SK-N-SH (cell line): ENCODE measurements around the gene CSNK2A1. TPM values are rescaled to one million over a fixed set of nuclear protein-coding genes. Genes with fewer than 3 reads are reported as not detected.

ENCODE experiments used
- CTCF ChIA-PET: fragments of 300-600, 350-600 bp; formaldehyde crosslinking; extraction: SDS; loops from one replicate; lab custom pipeline; 2021; lab: Yijun Ruan, JAX
- POLR2A ChIA-PET: fragments of 350-600 bp; sonication (Branson Sonifier 250); formaldehyde crosslinking; extraction: SDS; loops from one replicate; lab custom pipeline; 2020; ENCODE audit warnings: antibody characterized with exemption, inconsistent platforms; lab: Yijun Ruan, JAX
- DNase-seq: peaks from one replicate; pipeline ENCODE4 v3.0.0; 2012
- H2AFZ ChIP-seq: fragments of 200-600 bp; sonication (generic); 2 replicates; pipeline ENCODE4 v1.8.1; 2016; ENCODE audit warnings: antibody characterized with exemption, mild to moderate bottlenecking, low read depth
- H3F3A ChIP-seq: fragments of 200-600 bp; sonication (generic); replicated peaks from 2 replicates; pipeline ENCODE3; 2016; ENCODE audit warnings: antibody characterized with exemption, mild to moderate bottlenecking; ENCODE audit not compliant: insufficient read depth
- H3K27ac ChIP-seq, 2 experiments: fragments of 200-500 bp in 1 of 2; fragments of 200-600 bp in 1 of 2; sonication (Bioruptor generic) in 1 of 2; sonication (generic), shearing (Covaris generic) in 1 of 2; 2 replicates each; pipeline versions ENCODE4 v1.5.1 to v1.6.1; 2014 to 2016; ENCODE audit warnings: low read depth in 2 of 2, inconsistent platforms in 1 of 2, low read length in 1 of 2, mild to moderate bottlenecking in 1 of 2, mixed read lengths in 1 of 2
- H3K27me3 ChIP-seq: fragments of 200-600 bp; sonication (generic), shearing (Covaris generic); 2 replicates; pipeline ENCODE4 v1.6.1; 2016; ENCODE audit warnings: mixed run types; ENCODE audit not compliant: insufficient read depth
- H3K36me3 ChIP-seq, 2 experiments: fragments of 200-500 bp in 1 of 2; fragments of 200-600 bp in 1 of 2; sonication (Bioruptor generic) in 1 of 2; sonication (generic) in 1 of 2; replicated peaks in 1 of 2; 2 replicates each; pipeline versions ENCODE3 to v1.5.1; 2014 to 2016; ENCODE audit warnings: low read length in 1 of 2, mild to moderate bottlenecking in 1 of 2; ENCODE audit not compliant: insufficient read depth in 2 of 2, control insufficient read depth in 1 of 2
- H3K4me1 ChIP-seq, 2 experiments: fragments of 200-500 bp in 1 of 2; fragments of 200-600 bp in 1 of 2; sonication (Bioruptor generic) in 1 of 2; sonication (generic), shearing (Covaris generic) in 1 of 2; 2 replicates each; pipeline versions ENCODE4 v1.5.1 to v1.6.1; 2014 to 2016; ENCODE audit warnings: low read depth in 1 of 2, low read length in 1 of 2, mixed run types in 1 of 2; ENCODE audit not compliant: insufficient read depth in 2 of 2, control insufficient read depth in 1 of 2
- H3K4me2 ChIP-seq: fragments of 200-600 bp; sonication (generic), shearing (Covaris generic); 2 replicates; pipeline ENCODE4 v1.6.1; 2017; ENCODE audit warnings: mixed run types
- H3K4me3 ChIP-seq, 2 experiments: fragments of 200-500 bp in 1 of 2; fragments of 200-600 bp in 1 of 2; sonication (Bioruptor generic) in 1 of 2; sonication (generic), shearing (Covaris generic) in 1 of 2; 2 replicates each; pipeline versions ENCODE4 v1.5.1 to v1.8.1; 2014 to 2016; ENCODE audit warnings: low read depth in 2 of 2, inconsistent platforms in 1 of 2, low read length in 1 of 2, mild to moderate bottlenecking in 1 of 2, mixed read lengths in 1 of 2, moderate library complexity in 1 of 2
- H3K79me2 ChIP-seq: fragments of 200-600 bp; sonication (generic); 2 replicates; pipeline ENCODE4 v1.8.1; 2017; ENCODE audit warnings: mild to moderate bottlenecking; ENCODE audit not compliant: insufficient read depth
- H3K9ac ChIP-seq: fragments of 200-600 bp; sonication (generic); 2 replicates; pipeline ENCODE4 v1.6.1; 2017; ENCODE audit warnings: mixed run types
- H3K9me2 ChIP-seq: fragments of 200-600 bp; sonication (generic); 2 replicates; pipeline ENCODE4 v1.6.1; 2017; ENCODE audit warnings: mixed run types
- H3K9me3 ChIP-seq: fragments of 200-600 bp; sonication (generic); 2 replicates; pipeline ENCODE4 v1.6.1; 2017; ENCODE audit warnings: mixed run types, mild to moderate bottlenecking, moderate library complexity
- H4K20me1 ChIP-seq: fragments of 200-600 bp; sonication (generic); 2 replicates; pipeline ENCODE4 v1.6.1; 2017; ENCODE audit warnings: mild to moderate bottlenecking, mixed run types; ENCODE audit not compliant: insufficient read depth
- CHD2 ChIP-seq: fragments of 150-350 bp; IDR thresholded peaks from 2 replicates; pipeline ENCODE4 v1.6.1; 2018; ENCODE audit warnings: low read length; ENCODE audit not compliant: partially characterized antibody
- CTCF ChIP-seq: fragments of 200-600 bp; sonication (generic); IDR thresholded peaks from 2 replicates; pipeline ENCODE4 v1.6.1; 2017; ENCODE audit warnings: antibody characterized with exemption, mild to moderate bottlenecking, moderate library complexity
- EZH2phosphoT487 ChIP-seq: fragments of 200-600 bp; sonication (generic); IDR thresholded peaks from 2 replicates; pipeline ENCODE4 v1.6.1; 2017; ENCODE audit warnings: low read depth, mixed run types, mild to moderate bottlenecking, antibody characterized with exemption, moderate library complexity, borderline replicate concordance
- GABPA ChIP-seq: IDR thresholded peaks from 2 replicates; pipeline ENCODE4 v1.4.0; 2012; ENCODE audit warnings: low read depth, mild to moderate bottlenecking
- GATA2 ChIP-seq: sonication (generic); formaldehyde crosslinking; IDR thresholded peaks from 2 replicates; pipeline ENCODE4 v1.5.0; 2020; ENCODE audit warnings: mild to moderate bottlenecking, missing genetic modification reagents
- MAX ChIP-seq: IDR thresholded peaks from 2 replicates; pipeline ENCODE4 v1.4.0; 2012; ENCODE audit warnings: low read depth
- MEF2A ChIP-seq: IDR thresholded peaks from 2 replicates; pipeline ENCODE4 v1.4.0; 2012; ENCODE audit warnings: low read depth, borderline replicate concordance
- MXI1 ChIP-seq: IDR thresholded peaks from 2 replicates; pipeline ENCODE4 v1.6.1; 2012; ENCODE audit warnings: mild to moderate bottlenecking, low read depth, low read length, improper control_type of control experiment
- NRF1 ChIP-seq: IDR thresholded peaks from 2 replicates; pipeline ENCODE4 v1.6.1; 2012; ENCODE audit warnings: low read depth, mild to moderate bottlenecking, low read length
- PBX3 ChIP-seq: IDR thresholded peaks from 2 replicates; pipeline ENCODE4; 2012
- POLR2AphosphoS5 ChIP-seq: IDR thresholded peaks from 2 replicates; pipeline ENCODE4 v1.6.1; 2012; ENCODE audit warnings: low read depth, low read length
- RCOR1 ChIP-seq: fragments of 150-350 bp; IDR thresholded peaks from 2 replicates; pipeline ENCODE4 v1.6.1; 2017; ENCODE audit warnings: antibody characterized with exemption, low read length
- RXRA ChIP-seq: IDR thresholded peaks from 2 replicates; pipeline ENCODE4 v1.4.0; 2012; ENCODE audit warnings: low read depth, mild to moderate bottlenecking, borderline replicate concordance
- SIN3A ChIP-seq: IDR thresholded peaks from 2 replicates; pipeline ENCODE4 v1.6.1; 2012; ENCODE audit warnings: low read depth, mild to moderate bottlenecking, low read length, moderate library complexity, borderline replicate concordance
- SMC3 ChIP-seq: IDR thresholded peaks from 2 replicates; pipeline ENCODE4 v1.6.1; 2012; ENCODE audit warnings: low read depth, low read length, improper control_type of control experiment
- TAF1 ChIP-seq: IDR thresholded peaks from 2 replicates; pipeline ENCODE4 v1.6.1; 2012; ENCODE audit warnings: low read depth, mild to moderate bottlenecking, low read length, moderate library complexity, borderline replicate concordance
- WGBS: methylation state at CpG from one replicate; pipeline ENCODE4 v1.1.6; 2017; ENCODE audit warnings: low lambda C conversion rate; 5-methylcytosine and 5-hydroxymethylcytosine counted together
- polyA plus RNA-seq, 3 experiments: library from polyadenylated mRNA; depleted of rRNA; stranded (reverse); fragments of >200 nt; gene quantifications; 2 replicates each; pipeline ENCODE4 v1.2.3, GENCODE V29; 2012
- TF ChIP-seq, protein P1 (sequence below): fragments of 150-350 bp; IDR thresholded peaks from 2 replicates; pipeline ENCODE4 v1.6.1; 2017; ENCODE audit warnings: antibody characterized with exemption, low read length, low read depth, borderline replicate concordance
- TF ChIP-seq, protein P2 (sequence below): IDR thresholded peaks from 2 replicates; pipeline ENCODE4 v1.4.0; 2012; ENCODE audit warnings: low read depth, borderline replicate concordance

CSNK2A1 gene
- polyA plus RNA-seq, 1 of the 3 experiments (the other 2 are of a cell fraction): 61.9 TPM

DNA sequence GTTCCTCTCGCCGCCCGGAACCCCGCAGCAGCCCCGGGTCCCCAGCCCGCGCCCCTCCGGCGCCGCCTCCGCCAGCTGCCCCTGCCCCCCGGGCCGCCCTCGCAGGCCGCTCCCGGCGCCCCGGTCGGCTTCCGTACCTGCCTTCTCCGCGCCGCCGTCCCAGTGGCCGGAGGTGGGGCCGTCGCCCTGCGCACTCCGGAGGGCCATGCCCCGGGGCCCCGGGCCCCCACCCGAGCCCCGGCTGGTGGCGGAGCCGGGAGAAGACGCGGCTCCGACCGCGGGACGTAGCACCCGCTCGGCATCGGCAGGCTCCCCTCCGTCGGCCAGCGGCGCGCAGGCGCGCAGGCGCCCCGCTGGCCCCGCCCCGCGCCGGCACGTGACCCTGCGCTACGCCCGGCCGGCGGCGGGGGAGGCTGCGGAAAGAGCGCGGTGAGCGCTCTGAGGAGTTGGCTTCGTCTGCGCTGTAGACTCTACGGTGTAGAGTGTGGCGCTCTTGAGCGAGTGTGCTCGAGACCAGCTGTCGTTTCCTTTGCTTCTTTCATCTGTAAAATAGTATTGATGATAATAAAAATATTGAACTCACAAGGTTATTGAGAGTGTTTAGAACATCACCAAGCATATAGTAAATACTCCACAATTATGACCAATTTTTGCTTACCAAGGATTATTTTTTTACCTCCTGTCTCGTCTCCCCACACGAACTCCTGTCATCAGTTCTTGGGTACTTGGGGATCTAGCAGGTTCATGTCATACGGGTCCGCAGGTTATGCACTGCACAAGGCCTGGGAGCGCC, 81.2 kb downstream of the CSNK2A1 start, which contains the start of gene TBC1D20:
Gene TBC1D20, minus strand, starts transcription at position 335 of the 793 bp plus-strand sequence. Its CDS starts 128 bp downstream, at position 207.
- 2% methylated on average over 27 of the region's 80 CpGs for WGBS
- H3K79me2 ChIP-seq: peaks cover 47% of the 10 kb centered on the region
- peaks cover 11% of the 10 kb centered on the region for H3F3A ChIP-seq
- peaks cover 41% of the 10 kb centered on the region for H4K20me1 ChIP-seq
- CTCF ChIA-PET: interaction anchor here (1.3 to 2.1 kb wide), 7 partner anchors 8 to 277 kb away, joined by 3 to 9 read pairs (median 5); no protein-coding TSS in a partner anchor
- H3K4me1 ChIP-seq: peaks cover 13 to 14% of the 10 kb centered on the region in 2 experiments; a peak in 3 of 4 replicates
- H3K9ac ChIP-seq: peak within 1 kb of the TSS; percentile 81
- peak within 1 kb of the TSS; percentile 68 to 88 for H3K4me3 ChIP-seq
- peak; percentile 64; the same call in 1 of the 2 replicates for TF ChIP-seq RCOR1
- no peak for TF ChIP-seq GATA2 (CRISPR knock-in tag)
- TF ChIP-seq SIN3A: no peak
- no peak for TF ChIP-seq GABPA
- peak; percentile 56; the same call in 1 of the 2 replicates for TF ChIP-seq TAF1
- TF ChIP-seq MEF2A: no peak
- TF ChIP-seq MXI1: peak; percentile 23; the same call in 1 of the 2 replicates
- peak; percentile 27 for TF ChIP-seq CHD2
- TF ChIP-seq NRF1: peak; percentile 87
- no peak for TF ChIP-seq RXRA
- peak; percentile 80 for TF ChIP-seq MAX
- TF ChIP-seq CTCF: peak; percentile 33
- no peak for TF ChIP-seq EZH2phosphoT487
- TF ChIP-seq, protein P1, sequence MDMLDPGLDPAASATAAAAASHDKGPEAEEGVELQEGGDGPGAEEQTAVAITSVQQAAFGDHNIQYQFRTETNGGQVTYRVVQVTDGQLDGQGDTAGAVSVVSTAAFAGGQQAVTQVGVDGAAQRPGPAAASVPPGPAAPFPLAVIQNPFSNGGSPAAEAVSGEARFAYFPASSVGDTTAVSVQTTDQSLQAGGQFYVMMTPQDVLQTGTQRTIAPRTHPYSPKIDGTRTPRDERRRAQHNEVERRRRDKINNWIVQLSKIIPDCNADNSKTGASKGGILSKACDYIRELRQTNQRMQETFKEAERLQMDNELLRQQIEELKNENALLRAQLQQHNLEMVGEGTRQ: peak; percentile 87
- peak; percentile 73 for TF ChIP-seq POLR2AphosphoS5
- TF ChIP-seq PBX3: no peak
- TF ChIP-seq, protein P2, sequence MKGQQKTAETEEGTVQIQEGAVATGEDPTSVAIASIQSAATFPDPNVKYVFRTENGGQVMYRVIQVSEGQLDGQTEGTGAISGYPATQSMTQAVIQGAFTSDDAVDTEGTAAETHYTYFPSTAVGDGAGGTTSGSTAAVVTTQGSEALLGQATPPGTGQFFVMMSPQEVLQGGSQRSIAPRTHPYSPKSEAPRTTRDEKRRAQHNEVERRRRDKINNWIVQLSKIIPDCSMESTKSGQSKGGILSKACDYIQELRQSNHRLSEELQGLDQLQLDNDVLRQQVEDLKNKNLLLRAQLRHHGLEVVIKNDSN: peak; percentile 90
- no peak for TF ChIP-seq SMC3
- TF ChIP-seq, all 33 proteins: peak for 10
- H3K9me2 ChIP-seq: no peaks in the 10 kb centered on the region
- H3K4me2 ChIP-seq: peak within 1 kb of the TSS; percentile 90
- POLR2A ChIA-PET: interaction anchor here (0.6 to 1.0 kb wide), 3 partner anchors 14 to 106 kb away, joined by 3 read pairs; no protein-coding TSS in a partner anchor
- no peaks in the 10 kb centered on the region for H3K9me3 ChIP-seq
- peak within 1 kb of the TSS; percentile 78 to 80 for H3K27ac ChIP-seq
- H3K27me3 ChIP-seq: no peaks in the 10 kb centered on the region
- peak; percentile 95 for DNase-seq
- peaks cover 0 to 14% of the 10 kb centered on the region in 2 experiments for H3K36me3 ChIP-seq
- H2AFZ ChIP-seq: peak within 1 kb of the TSS; percentile 85
